ENCODE results near the gene KCNK3.

The KCNK3 gene

GRCh38 chr2:26716769-26717168 is 24.2 kb downstream of the KCNK3 start:
- no peak overlapping the region for H3K4me3 ChIP-seq (replicated peaks; ENCODE audit: insufficient read depth, low read length)
- TF ChIP-seq SPI1 (IDR thresholded peaks at IDR 0.05; ENCODE audit: borderline replicate concordance, low read depth) (no peak), POLR2AphosphoS5 (IDR thresholded peaks at IDR 0.05; ENCODE audit: low read depth) (no peak), CTCF (IDR thresholded peaks at IDR 0.05; ENCODE audit: insufficient read depth, low read length) (no peak), REST (IDR thresholded peaks at IDR 0.05; ENCODE audit: insufficient replicate concordance, low read depth) (no peak), GABPA (IDR thresholded peaks at IDR 0.05; ENCODE audit: low read depth) (no peak)
- no peaks in the 10 kb centered on the region for H3K27me3 ChIP-seq (ENCODE audit: insufficient read depth, poor library complexity, severe bottlenecking)
- no peak for DNase-seq (ENCODE audit: low read depth in 1 of 2, low spot score in 1 of 2)
- no peak overlapping the region for H3K27ac ChIP-seq (replicated peaks)

GRCh38 chr2:26717362-26717761 is 24.8 kb downstream of the KCNK3 start:
- no peak overlapping the region for H3K4me3 ChIP-seq (replicated peaks; ENCODE audit: insufficient read depth, low read length)
- no peak for DNase-seq (ENCODE audit: low read depth in 1 of 2, low spot score in 1 of 2)
- TF ChIP-seq CTCF (IDR thresholded peaks at IDR 0.05; ENCODE audit: insufficient read depth, low read length): no peak
- no peak for TF ChIP-seq GABPA (IDR thresholded peaks at IDR 0.05; ENCODE audit: low read depth)
- TF ChIP-seq REST (IDR thresholded peaks at IDR 0.05; ENCODE audit: insufficient replicate concordance, low read depth): no peak
- no peak for TF ChIP-seq POLR2AphosphoS5 (IDR thresholded peaks at IDR 0.05; ENCODE audit: low read depth)
- no peak for TF ChIP-seq SPI1 (IDR thresholded peaks at IDR 0.05; ENCODE audit: borderline replicate concordance, low read depth)
- H3K27ac ChIP-seq (replicated peaks): no peak overlapping the region
- H3K27me3 ChIP-seq (ENCODE audit: insufficient read depth, poor library complexity, severe bottlenecking): peaks cover 3% of the 10 kb centered on the region

- Histone ChIP-seq H3K27ac (replicated peaks) (no peak overlapping the region), H3K27me3 (ENCODE audit: insufficient read depth, poor library complexity, severe bottlenecking) (peaks cover 3% of the 10 kb centered on the region), H3K4me3 (replicated peaks; ENCODE audit: insufficient read depth, low read length) (no peak overlapping the region)
- no peak for DNase-seq (ENCODE audit: low read depth in 1 of 2, low spot score in 1 of 2)
- TF ChIP-seq SPI1 (IDR thresholded peaks at IDR 0.05; ENCODE audit: borderline replicate concordance, low read depth) (no peak), GABPA (IDR thresholded peaks at IDR 0.05; ENCODE audit: low read depth) (no peak), POLR2AphosphoS5 (IDR thresholded peaks at IDR 0.05; ENCODE audit: low read depth) (no peak), REST (IDR thresholded peaks at IDR 0.05; ENCODE audit: insufficient replicate concordance, low read depth) (no peak), CTCF (IDR thresholded peaks at IDR 0.05; ENCODE audit: insufficient read depth, low read length) (no peak)
Measured at GRCh38 chr2:26718949-26719686, 26.6 kb downstream of the KCNK3 start.

All from HL-60 (cell line).